ENCODE results near the gene PPP4R3B. TPM values are rescaled to one million over a fixed set of nuclear protein-coding genes. Genes with fewer than 3 reads are reported as not detected.

PPP4R3B gene
- total and polyA plus RNA-seq, 8 donors = 17.4 to 110 (median 46.9) TPM

GRCh38 chr2:55547001-55547400, 70.4 kb downstream of the PPP4R3B start:
- WGBS, 5 donors = 65 to 90% (median 81%) methylated on average over 1 of the region's 1 CpG
- intact Hi-C loops (cut with DNase I; ENCODE audit: low total_unique reads) = no loop called here
- Histone ChIP-seq H3K27ac (no peak overlapping the region), H3K9me3 (no peaks in the 10 kb centered on the region), H3K4me1 (peaks cover 0 to 7% (median 0%) of the 10 kb centered on the region in 4 donors), H3K27me3 (no peaks in the 10 kb centered on the region), H3K4me3 (no peak overlapping the region), H3K36me3 (peaks cover 10 to 86% (median 78%) of the 10 kb centered on the region in 4 donors)
- TF ChIP-seq CTCF (IDR thresholded peaks at IDR 0.05) (no peak), POLR2A (IDR thresholded peaks at IDR 0.05) (no peak), EP300 (IDR thresholded peaks at IDR 0.05) (no peak), POLR2AphosphoS5 (IDR thresholded peaks at IDR 0.05) (no peak)
- DNase-seq = no peak

- no peak for TF ChIP-seq EP300 (IDR thresholded peaks at IDR 0.05)
- no peak for TF ChIP-seq POLR2A (IDR thresholded peaks at IDR 0.05)
- no peak for TF ChIP-seq CTCF (IDR thresholded peaks at IDR 0.05)
- TF ChIP-seq POLR2AphosphoS5 (IDR thresholded peaks at IDR 0.05) = no peak
- Histone ChIP-seq H3K27me3 (no peaks in the 10 kb centered on the region), H3K36me3 (peaks cover 4 to 93% (median 86%) of the 10 kb centered on the region in 4 donors), H3K9me3 (no peaks in the 10 kb centered on the region), H3K4me1 (peaks cover 0 to 5% (median 0%) of the 10 kb centered on the region in 4 donors), H3K27ac (no peak overlapping the region), H3K4me3 (no peak overlapping the region)
- WGBS, 5 donors = 63 to 79% (median 75%) methylated on average over 6 of the region's 6 CpGs
- intact Hi-C loops (cut with DNase I; ENCODE audit: low total_unique reads) = no loop called here
- DNase-seq = no peak
Observed at GRCh38 chr2:55530539-55531081, 86.8 kb downstream of the PPP4R3B start.

- Histone ChIP-seq H3K9me3 (no peaks in the 10 kb centered on the region), H3K36me3 (peaks cover 19 to 86% (median 80%) of the 10 kb centered on the region in 4 donors), H3K27me3 (no peaks in the 10 kb centered on the region), H3K27ac (no peak overlapping the region), H3K4me3 (no peak overlapping the region), H3K4me1 (peaks cover 0 to 17% (median 3%) of the 10 kb centered on the region in 4 donors)
- DNase-seq = no peak
- WGBS, 5 donors = 93 to 100% (median 97%) methylated on average over 1 of the region's 1 CpG
- no peak for TF ChIP-seq EP300 (IDR thresholded peaks at IDR 0.05)
- no peak for TF ChIP-seq POLR2A (IDR thresholded peaks at IDR 0.05)
- no peak for TF ChIP-seq CTCF (IDR thresholded peaks at IDR 0.05)
- TF ChIP-seq POLR2AphosphoS5 (IDR thresholded peaks at IDR 0.05) = no peak
- intact Hi-C loops (cut with DNase I; ENCODE audit: low total_unique reads) = no loop called here
Observed at GRCh38 chr2:55526174-55526573, 91.2 kb downstream of the PPP4R3B start.

GRCh38 chr2:55524884-55525437, 92.5 kb downstream of the PPP4R3B start:
- no peak overlapping the region for H3K4me3 ChIP-seq
- intact Hi-C loops (cut with DNase I; ENCODE audit: low total_unique reads) = no loop called here
- 46 to 58% (median 56%) methylated on average over 5 of the region's 5 CpGs for WGBS, 5 donors
- peaks cover 19 to 74% (median 70%) of the 10 kb centered on the region in 4 donors for H3K36me3 ChIP-seq
- no peaks in the 10 kb centered on the region for H3K9me3 ChIP-seq
- no peaks in the 10 kb centered on the region for H3K27me3 ChIP-seq
- peak; percentile 65 for DNase-seq
- H3K4me1 ChIP-seq = peaks cover 0 to 28% (median 11%) of the 10 kb centered on the region in 4 donors
- TF ChIP-seq POLR2AphosphoS5 (IDR thresholded peaks at IDR 0.05) = peak in 1 of 3 donors; percentile 13
- TF ChIP-seq CTCF (IDR thresholded peaks at IDR 0.05) = no peak
- H3K27ac ChIP-seq = peak overlapping the region in 4 of 5 donors; percentile 41 to 58 (median 47)
